SIG-M5 treated with dmso at 0.1 percent for 504 hours (cell line): ENCODE measurements around the gene CTCF.
A peak's percentile ranks its signal among the peaks of the same experiment; 100 is the strongest.
"Not testable (repeated sequence)": the region's sequence is repeated elsewhere in the genome, so short reads cannot be mapped to it uniquely, and the experiment has no call there.

Experiments used
- DNase-seq: peaks from one replicate; lab custom pipeline; 2025; ENCODE audit not compliant: unreplicated experiment; lab: John Stamatoyannopoulos, UW

CTCF gene, protein sequence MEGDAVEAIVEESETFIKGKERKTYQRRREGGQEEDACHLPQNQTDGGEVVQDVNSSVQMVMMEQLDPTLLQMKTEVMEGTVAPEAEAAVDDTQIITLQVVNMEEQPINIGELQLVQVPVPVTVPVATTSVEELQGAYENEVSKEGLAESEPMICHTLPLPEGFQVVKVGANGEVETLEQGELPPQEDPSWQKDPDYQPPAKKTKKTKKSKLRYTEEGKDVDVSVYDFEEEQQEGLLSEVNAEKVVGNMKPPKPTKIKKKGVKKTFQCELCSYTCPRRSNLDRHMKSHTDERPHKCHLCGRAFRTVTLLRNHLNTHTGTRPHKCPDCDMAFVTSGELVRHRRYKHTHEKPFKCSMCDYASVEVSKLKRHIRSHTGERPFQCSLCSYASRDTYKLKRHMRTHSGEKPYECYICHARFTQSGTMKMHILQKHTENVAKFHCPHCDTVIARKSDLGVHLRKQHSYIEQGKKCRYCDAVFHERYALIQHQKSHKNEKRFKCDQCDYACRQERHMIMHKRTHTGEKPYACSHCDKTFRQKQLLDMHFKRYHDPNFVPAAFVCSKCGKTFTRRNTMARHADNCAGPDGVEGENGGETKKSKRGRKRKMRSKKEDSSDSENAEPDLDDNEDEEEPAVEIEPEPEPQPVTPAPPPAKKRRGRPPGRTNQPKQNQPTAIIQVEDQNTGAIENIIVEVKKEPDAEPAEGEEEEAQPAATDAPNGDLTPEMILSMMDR

GRCh38 chr16:67562526-67562917 lies at the start of gene CTCF:
Gene CTCF, plus strand, starts transcription at chr16:67562526. Its CDS starts 48,307 bp downstream, at chr16:67610833.
- DNase-seq: peak; percentile 75

DNA sequence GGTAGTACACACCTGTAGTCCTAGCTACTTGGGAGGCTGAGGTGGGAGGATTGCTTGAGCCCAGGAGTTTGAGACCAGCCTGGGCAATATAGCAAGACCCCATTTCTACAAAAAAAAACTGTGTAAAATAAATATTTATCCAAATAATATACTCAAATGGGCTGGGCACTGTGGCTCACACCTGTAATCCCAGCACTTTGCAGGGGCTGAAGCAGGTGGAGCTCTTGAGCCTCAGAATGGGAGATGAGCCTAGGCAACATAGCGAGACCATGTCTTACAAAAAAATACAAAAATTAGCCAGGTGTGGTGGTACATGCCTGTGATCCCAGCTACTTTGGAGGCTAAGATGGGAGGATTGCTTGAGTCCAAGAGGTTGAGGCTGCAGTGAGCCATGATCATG lies 48.4 kb upstream of the CTCF start:
- not testable (repeated sequence) for DNase-seq

GRCh38 chr16:67514382-67514828 lies 47.9 kb upstream of the CTCF start:
- DNase-seq: peak; percentile 85

- DNase-seq: no peak
Measured at GRCh38 chr16:67516296-67517154, 45.8 kb upstream of the CTCF start.

- no peak for DNase-seq
Measured at GRCh38 chr16:67517155-67517445, 45.2 kb upstream of the CTCF start.

- no peak for DNase-seq
Measured at GRCh38 chr16:67517661-67518423, 44.5 kb upstream of the CTCF start.

- no peak for DNase-seq
Measured at GRCh38 chr16:67518676-67519075, 43.6 kb upstream of the CTCF start.

DNA sequence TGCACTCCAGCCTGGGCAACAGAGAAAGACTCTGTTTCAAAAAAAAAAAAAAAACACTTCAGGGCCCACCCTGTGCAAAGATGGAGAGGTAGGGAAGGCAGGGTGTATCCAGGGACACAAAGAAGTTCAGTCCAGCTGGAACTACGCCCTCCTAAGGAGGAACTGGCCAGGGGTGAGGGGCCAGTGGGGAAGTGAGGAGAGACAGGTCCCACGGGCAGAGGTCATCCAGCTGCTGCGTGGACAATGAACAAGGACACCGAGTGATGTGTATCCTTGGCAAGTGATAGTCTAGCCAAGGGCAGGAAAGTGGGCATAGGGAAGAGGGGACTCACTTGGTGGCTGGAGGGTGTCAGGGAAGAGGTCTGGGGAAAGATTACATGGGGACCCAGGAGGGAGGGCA lies 43.1 kb upstream of the CTCF start:
- DNase-seq: no peak

DNA sequence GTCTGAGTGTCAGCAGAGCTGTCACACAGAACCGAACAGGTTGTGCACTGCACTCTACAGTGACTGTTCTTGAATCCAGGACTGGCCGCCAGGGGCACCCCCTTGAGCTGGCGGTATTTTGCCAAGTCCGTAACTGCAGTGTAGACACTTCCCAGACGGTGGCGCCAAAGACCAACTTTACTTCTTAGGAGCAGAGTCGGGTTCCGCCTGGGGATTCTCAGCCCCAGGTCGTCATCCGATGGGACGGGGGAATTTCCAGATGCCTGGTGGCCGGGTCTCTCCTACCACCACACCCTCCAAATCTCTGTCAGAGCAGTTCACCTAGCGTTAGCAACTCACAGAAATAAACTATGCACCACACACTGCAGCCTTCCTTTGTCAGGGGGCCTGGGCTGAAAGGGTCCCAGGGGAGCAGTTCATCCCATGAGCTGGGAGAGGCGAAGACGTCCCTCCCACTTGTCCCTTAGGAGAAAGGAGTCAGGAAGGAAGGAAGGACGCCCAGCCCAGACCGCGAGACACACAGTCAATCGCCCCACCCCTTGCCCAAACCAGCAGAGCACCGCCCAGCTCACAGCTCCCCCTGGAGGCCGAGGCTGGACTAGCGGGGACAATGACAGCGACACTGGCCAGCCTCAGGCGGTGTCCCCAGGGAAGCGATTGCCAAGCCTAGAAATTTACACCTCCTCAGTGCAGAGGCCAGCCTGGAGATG lies 41.1 kb upstream of the CTCF start:
- DNase-seq: peak; percentile 94

- DNase-seq: peak; percentile 19
Measured at GRCh38 chr16:67525176-67525860, 37.0 kb upstream of the CTCF start.

DNA sequence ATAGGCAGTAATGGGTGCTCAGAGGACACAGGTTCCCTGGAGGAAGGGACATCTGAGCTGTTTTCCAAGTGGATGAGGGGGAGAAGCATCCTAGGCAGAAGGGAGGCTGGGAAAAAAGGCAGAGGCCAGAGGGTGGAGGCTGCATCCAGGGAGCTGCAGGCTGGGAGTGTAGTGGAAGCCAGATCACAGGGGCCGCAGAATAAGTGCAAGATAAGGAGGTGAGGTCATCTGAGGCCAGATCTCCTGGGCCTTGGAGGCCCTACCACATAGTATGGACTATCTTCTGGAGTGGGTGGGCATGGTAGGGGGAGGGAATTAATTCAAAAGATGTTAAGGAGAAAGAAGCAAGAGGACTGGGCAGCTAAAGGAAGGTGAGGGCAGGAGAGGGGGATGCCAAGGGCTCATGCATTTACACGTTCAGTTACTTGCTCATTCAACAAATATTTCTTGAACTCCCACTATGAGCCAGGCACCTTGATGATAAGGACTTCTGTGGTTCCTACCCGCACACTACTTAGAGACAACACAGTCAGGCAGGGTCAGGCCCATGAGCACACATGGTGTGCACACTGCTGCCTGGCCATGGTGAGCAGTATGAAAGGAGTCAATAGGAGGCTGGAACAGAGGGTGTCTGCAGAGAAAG lies 36.1 kb upstream of the CTCF start:
- DNase-seq: no peak

- DNase-seq: no peak
Measured at GRCh38 chr16:67528222-67528869, 34.0 kb upstream of the CTCF start, which contains the start of gene RIPOR1. Gene RIPOR1, plus strand, starts transcription at chr16:67528829. Its CDS starts 9,618 bp downstream, at chr16:67538447.

DNA sequence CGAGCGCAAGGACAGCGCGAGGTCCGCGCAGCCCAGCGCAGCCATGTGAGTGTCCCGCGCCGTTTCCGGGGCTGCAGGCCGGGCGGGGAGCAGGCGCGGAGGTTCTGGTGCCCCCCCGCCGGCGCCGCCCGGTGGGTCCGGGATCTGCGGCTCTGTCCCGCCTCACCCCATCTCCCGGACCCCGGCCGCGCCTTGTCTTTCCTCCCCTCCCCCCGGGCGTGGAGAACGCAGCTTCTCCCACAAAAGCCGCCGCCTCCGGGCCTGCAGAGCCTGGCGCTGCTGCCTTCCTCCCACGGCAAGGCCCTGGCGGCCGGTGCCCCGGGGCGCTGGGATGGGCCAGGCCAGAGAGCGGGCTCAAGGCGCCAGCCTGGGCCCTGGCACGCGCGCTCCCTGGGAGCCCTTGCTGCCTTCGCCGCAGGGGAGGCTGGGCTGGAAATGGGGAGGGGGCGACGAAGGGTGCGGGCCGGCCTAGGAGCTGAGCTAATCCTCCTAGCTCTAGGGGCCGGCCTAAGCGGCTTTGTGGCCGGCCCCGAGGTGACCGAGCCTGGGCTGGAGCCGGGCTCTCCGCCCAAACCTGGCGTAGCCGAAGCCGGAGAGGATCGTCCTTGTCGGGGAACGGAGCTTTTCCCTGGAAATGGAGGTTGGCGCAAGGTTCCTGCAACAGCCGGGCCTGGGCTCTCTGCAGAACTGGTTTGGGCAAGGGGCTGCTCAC lies 33.3 kb upstream of the CTCF start:
- DNase-seq: peak; percentile 23

DNA sequence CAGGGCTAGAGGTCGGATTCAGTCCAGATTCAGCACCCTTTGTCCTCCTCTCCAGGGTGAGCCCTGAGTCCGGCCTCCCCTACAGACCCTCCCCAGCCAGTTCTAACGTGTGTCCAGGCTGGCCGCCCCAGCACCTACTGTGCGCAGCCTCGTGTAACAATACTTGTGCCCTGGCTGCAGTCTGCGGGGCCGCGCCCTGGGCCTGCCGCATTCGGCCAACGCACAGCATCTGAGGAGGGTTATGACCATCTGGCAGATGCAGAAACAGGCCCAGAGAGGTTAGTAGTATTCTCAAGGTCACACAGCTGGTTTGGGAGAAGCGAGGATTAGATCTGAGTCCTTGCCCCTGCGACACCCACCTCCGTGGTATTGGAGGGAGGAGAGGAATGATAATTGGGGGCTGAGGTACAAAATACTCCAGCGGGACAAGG lies 32.7 kb upstream of the CTCF start:
- DNase-seq: no peak

- no peak for DNase-seq
Measured at GRCh38 chr16:67530013-67530939, 32.0 kb upstream of the CTCF start.

- peak; percentile 64 for DNase-seq
Measured at GRCh38 chr16:67531247-67531646, 31.1 kb upstream of the CTCF start.
